Measurements from ENCODE around the gene CFAP46. TPM values are rescaled to one million over a fixed set of nuclear protein-coding genes. Genes with fewer than 3 reads are reported as not detected.

Gene CFAP46
- total and polyA plus RNA-seq, 9 of the 15 experiments (the other 6 are each of a cell fraction or from before 2014, with no cell fraction given): not detected

DNA sequence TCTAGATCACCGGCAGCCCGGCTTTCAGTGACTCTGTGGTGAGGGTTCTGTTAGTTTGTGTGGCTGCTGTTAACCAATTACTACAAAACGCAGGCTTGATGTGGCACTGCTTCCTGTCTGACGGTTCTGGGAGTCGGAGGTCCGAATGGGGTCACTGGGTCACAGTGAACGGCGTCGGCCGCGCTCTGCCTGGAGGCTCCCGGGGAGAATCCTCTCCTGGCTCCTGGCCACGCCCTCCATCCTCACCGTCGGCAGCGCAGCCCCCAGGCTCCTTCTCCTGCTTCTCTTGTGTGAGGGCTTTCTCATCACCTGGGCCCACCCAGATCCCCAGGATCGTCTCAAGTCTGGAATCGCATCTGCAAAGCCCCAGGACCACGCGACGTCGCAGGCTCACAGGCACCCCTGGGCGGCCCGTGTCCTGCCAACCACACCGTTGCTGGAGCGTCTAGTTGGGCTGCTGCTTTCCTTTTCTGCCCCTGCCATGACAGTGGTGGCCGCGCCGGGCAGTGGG, 124.6 kb downstream of the CFAP46 start (continued):
- TF ChIP-seq, protein P1, sequence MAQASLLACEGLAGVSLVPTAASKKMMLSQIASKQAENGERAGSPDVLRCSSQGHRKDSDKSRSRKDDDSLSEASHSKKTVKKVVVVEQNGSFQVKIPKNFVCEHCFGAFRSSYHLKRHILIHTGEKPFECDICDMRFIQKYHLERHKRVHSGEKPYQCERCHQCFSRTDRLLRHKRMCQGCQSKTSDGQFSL (CRISPR knock-in tag; IDR thresholded peaks at IDR 0.05): no peak
- TF ChIP-seq, protein P1 (tag; IDR thresholded peaks at IDR 0.05): no peak
- TF ChIP-seq NCOA4 (IDR thresholded peaks at IDR 0.05; ENCODE audit: partially characterized antibody): no peak
- TF ChIP-seq, protein P2, sequence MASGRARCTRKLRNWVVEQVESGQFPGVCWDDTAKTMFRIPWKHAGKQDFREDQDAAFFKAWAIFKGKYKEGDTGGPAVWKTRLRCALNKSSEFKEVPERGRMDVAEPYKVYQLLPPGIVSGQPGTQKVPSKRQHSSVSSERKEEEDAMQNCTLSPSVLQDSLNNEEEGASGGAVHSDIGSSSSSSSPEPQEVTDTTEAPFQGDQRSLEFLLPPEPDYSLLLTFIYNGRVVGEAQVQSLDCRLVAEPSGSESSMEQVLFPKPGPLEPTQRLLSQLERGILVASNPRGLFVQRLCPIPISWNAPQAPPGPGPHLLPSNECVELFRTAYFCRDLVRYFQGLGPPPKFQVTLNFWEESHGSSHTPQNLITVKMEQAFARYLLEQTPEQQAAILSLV (tag; IDR thresholded peaks at IDR 0.05): no peak
- no peak for TF ChIP-seq ZBTB17 (CRISPR knock-in tag; IDR thresholded peaks at IDR 0.05)
- TF ChIP-seq SMARCA5 (IDR thresholded peaks at IDR 0.05): no peak
- TF ChIP-seq HIVEP1 (CRISPR knock-in tag; IDR thresholded peaks at IDR 0.05): no peak
- no peak for TF ChIP-seq ZNF263 (CRISPR knock-in tag; IDR thresholded peaks at IDR 0.05; ENCODE audit: borderline replicate concordance)
- no peak for TF ChIP-seq U2AF1 (optimal IDR thresholded peaks at IDR 0.05; ENCODE audit: low read depth, low read length)
- TF ChIP-seq, protein P3, sequence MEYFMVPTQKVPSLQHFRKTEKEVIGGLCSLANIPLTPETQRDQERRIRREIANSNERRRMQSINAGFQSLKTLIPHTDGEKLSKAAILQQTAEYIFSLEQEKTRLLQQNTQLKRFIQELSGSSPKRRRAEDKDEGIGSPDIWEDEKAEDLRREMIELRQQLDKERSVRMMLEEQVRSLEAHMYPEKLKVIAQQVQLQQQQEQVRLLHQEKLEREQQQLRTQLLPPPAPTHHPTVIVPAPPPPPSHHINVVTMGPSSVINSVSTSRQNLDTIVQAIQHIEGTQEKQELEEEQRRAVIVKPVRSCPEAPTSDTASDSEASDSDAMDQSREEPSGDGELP (CRISPR knock-in tag; IDR thresholded peaks at IDR 0.05; ENCODE audit: borderline replicate concordance): no peak
- TF ChIP-seq CBFA2T3 (IDR thresholded peaks at IDR 0.05): no peak
- no peak for TF ChIP-seq NCOA1 (IDR thresholded peaks at IDR 0.05; ENCODE audit: low read depth)
- no peak for TF ChIP-seq RBM17 (IDR thresholded peaks at IDR 0.05; ENCODE audit: borderline replicate concordance, low read depth, low read length)
